ENCODE results near the gene GABRB3. TPM values are rescaled to one million over a fixed set of nuclear protein-coding genes. Genes with fewer than 3 reads are reported as not detected.

The GABRB3 gene
- total RNA-seq, result 135 TPM

GRCh38 chr15:26772154-26773066, at the start of gene GABRB3:
Gene GABRB3 (minus strand): TSS chr15:26773066.

Other genes with a start within 250 kb of the GABRB3 start
- gene GABRA5, start 94.0 kb upstream of the GABRB3 start, total RNA-seq, result 54.5 TPM
- gene GABRG3, start 198.1 kb upstream of the GABRB3 start, total RNA-seq, result 23.8 TPM